ENCODE data around the gene ZNF200. TPM values are rescaled to one million over a fixed set of nuclear protein-coding genes. Genes with fewer than 3 reads are reported as not detected.
"Not testable (repeated sequence)": the region's sequence is repeated elsewhere in the genome, so short reads cannot be mapped to it uniquely, and the experiment has no call there.

ZNF200 gene
- total and polyA plus RNA-seq, 9 donors: 5.3 to 8.4 (median 6.8) TPM

DNA sequence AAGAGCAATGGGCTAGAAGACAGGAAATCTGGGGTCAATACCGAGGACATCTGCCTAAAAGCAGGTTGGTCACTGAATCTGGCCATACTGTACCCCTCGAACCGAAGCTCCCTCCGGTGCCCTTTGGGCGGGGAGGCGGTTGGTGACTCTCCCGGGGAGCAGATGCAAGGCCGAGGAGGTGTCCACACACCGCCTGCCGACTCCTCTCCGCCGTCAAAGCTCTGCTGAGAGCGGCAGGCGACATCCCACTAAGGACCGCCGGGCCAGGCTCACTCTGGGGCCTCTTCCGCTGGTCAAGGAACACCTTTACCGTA, 458 bp downstream of the ZNF200 start:
- Histone ChIP-seq H3K27ac (ENCODE audit: low read length) (peak overlapping the region; percentile 98), H3K36me3 (ENCODE audit: control insufficient read depth, insufficient read depth, low read length) (peaks cover 38% of the 10 kb centered on the region), H3K4me1 (ENCODE audit: control insufficient read depth, insufficient read depth, low read length) (peaks cover 9% of the 10 kb centered on the region), H3K4me3 (ENCODE audit: low read length) (peak overlapping the region; percentile 98), H3K27me3 (ENCODE audit: control insufficient read depth, insufficient read depth, low read length) (no peaks in the 10 kb centered on the region), H3K9me3 (replicated peaks; ENCODE audit: control insufficient read depth, low read depth, low read length) (peaks cover 12% of the 10 kb centered on the region)
- no peak for DNase-seq
- under 1% methylated on average over 17 of the region's 18 CpGs for WGBS (ENCODE audit: insufficient coverage)

- 100% methylated on average over 2 of the region's 10 CpGs for WGBS (ENCODE audit: insufficient coverage)
- Histone ChIP-seq H3K4me3 (ENCODE audit: low read length) (no peak overlapping the region), H3K4me1 (ENCODE audit: control insufficient read depth, insufficient read depth, low read length) (no peaks in the 10 kb centered on the region), H3K9me3 (replicated peaks; ENCODE audit: control insufficient read depth, low read depth, low read length) (peaks cover 62% of the 10 kb centered on the region), H3K36me3 (ENCODE audit: control insufficient read depth, insufficient read depth, low read length) (peaks cover 37% of the 10 kb centered on the region), H3K27ac (ENCODE audit: low read length) (no peak overlapping the region), H3K27me3 (ENCODE audit: control insufficient read depth, insufficient read depth, low read length) (no peaks in the 10 kb centered on the region)
- no peak for DNase-seq
Observed at GRCh38 chr16:3223913-3224515, 10.9 kb downstream of the ZNF200 start.

GRCh38 chr16:3220839-3221238, 14.1 kb downstream of the ZNF200 start:
- Histone ChIP-seq H3K27ac (ENCODE audit: low read length) (no peak overlapping the region), H3K9me3 (replicated peaks; ENCODE audit: control insufficient read depth, low read depth, low read length) (peaks cover 44% of the 10 kb centered on the region), H3K4me3 (ENCODE audit: low read length) (no peak overlapping the region), H3K27me3 (ENCODE audit: control insufficient read depth, insufficient read depth, low read length) (no peaks in the 10 kb centered on the region), H3K4me1 (ENCODE audit: control insufficient read depth, insufficient read depth, low read length) (no peaks in the 10 kb centered on the region), H3K36me3 (ENCODE audit: control insufficient read depth, insufficient read depth, low read length) (peaks cover 27% of the 10 kb centered on the region)
- DNase-seq: no peak
- WGBS (ENCODE audit: insufficient coverage): 83% methylated on average over 5 of the region's 10 CpGs

GRCh38 chr16:3216263-3216640, 18.7 kb downstream of the ZNF200 start:
- no peaks in the 10 kb centered on the region for H3K36me3 ChIP-seq (ENCODE audit: control insufficient read depth, insufficient read depth, low read length)
- 80% methylated on average over 2 of the region's 3 CpGs for WGBS (ENCODE audit: insufficient coverage)
- H3K27ac ChIP-seq (ENCODE audit: low read length): no peak overlapping the region
- peaks cover 5% of the 10 kb centered on the region for H3K9me3 ChIP-seq (replicated peaks; ENCODE audit: control insufficient read depth, low read depth, low read length)
- H3K27me3 ChIP-seq (ENCODE audit: control insufficient read depth, insufficient read depth, low read length): no peaks in the 10 kb centered on the region
- no peak for DNase-seq
- no peak overlapping the region for H3K4me3 ChIP-seq (ENCODE audit: low read length)
- H3K4me1 ChIP-seq (ENCODE audit: control insufficient read depth, insufficient read depth, low read length): no peaks in the 10 kb centered on the region

- no peaks in the 10 kb centered on the region for H3K4me1 ChIP-seq (ENCODE audit: control insufficient read depth, insufficient read depth, low read length)
- no peak for DNase-seq
- H3K27ac ChIP-seq (ENCODE audit: low read length): no peak overlapping the region
- no peaks in the 10 kb centered on the region for H3K36me3 ChIP-seq (ENCODE audit: control insufficient read depth, insufficient read depth, low read length)
- no peak overlapping the region for H3K4me3 ChIP-seq (ENCODE audit: low read length)
- H3K27me3 ChIP-seq (ENCODE audit: control insufficient read depth, insufficient read depth, low read length): no peaks in the 10 kb centered on the region
- H3K9me3 ChIP-seq (replicated peaks; ENCODE audit: control insufficient read depth, low read depth, low read length): no peaks in the 10 kb centered on the region
- WGBS (ENCODE audit: insufficient coverage): 76% methylated on average over 11 of the region's 11 CpGs
Observed at GRCh38 chr16:3215601-3216262, 19.2 kb downstream of the ZNF200 start.

DNA sequence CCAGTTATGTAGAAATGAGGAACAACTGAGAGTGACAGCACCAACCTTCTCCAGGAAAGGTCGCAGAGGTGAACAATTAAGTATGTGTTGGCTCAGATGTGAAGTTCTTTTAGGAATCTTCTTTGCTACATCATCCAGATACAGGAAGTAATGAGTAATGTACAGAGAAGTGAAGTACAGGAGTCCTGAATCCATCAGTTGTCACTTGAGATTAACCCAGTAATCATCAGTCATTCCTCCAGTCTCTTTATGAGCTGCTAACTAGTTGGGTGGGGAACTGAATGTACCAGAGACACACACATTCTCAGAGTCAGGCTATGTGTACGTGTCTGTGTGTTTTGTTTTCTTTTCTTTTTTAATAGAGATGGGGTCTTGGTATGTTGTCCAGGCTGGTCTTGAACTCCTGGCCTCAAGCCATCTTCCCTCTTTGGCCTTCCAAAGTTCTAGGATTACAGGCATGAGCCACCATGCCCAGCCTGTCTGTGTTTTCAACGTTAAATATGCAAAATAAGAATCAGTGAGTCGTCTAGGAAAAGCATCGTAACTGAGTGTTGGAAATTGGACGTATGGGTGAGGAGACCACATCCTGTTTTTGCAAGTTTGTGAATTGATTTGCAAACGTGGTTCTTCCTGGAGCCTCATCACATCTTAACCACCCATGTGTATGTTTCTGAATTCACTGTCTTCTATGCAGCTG, 19.9 kb downstream of the ZNF200 start:
- WGBS (ENCODE audit: insufficient coverage): 58% methylated on average over 3 of the region's 7 CpGs
- no peak for DNase-seq
- Histone ChIP-seq H3K27ac (ENCODE audit: low read length) (no peak overlapping the region), H3K9me3 (replicated peaks; ENCODE audit: control insufficient read depth, low read depth, low read length) (no peaks in the 10 kb centered on the region), H3K36me3 (ENCODE audit: control insufficient read depth, insufficient read depth, low read length) (no peaks in the 10 kb centered on the region), H3K4me1 (ENCODE audit: control insufficient read depth, insufficient read depth, low read length) (no peaks in the 10 kb centered on the region), H3K4me3 (ENCODE audit: low read length) (no peak overlapping the region), H3K27me3 (ENCODE audit: control insufficient read depth, insufficient read depth, low read length) (no peaks in the 10 kb centered on the region)

DNA sequence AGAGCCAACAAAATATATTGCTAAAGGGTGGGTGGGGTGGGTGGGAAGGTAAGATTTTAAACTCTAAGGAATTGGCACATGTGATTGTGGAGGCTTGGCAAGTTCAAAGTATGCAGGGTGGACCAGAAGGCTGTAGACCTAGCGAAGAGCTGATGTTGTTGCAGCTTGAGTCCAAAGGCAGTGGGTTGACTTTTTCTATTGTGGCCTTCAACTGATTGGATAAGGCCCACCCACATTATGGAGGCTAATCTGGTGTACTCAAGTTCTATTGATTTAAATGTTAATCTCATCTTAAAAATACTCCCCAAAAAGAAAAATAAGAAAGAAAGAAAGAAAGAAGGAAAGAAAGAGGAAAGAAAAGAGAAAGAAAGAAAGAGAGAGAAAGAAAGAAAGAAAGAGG, 22.4 kb downstream of the ZNF200 start:
- no peak overlapping the region for H3K4me3 ChIP-seq (ENCODE audit: low read length)
- no peak overlapping the region for H3K27ac ChIP-seq (ENCODE audit: low read length)
- no peaks in the 10 kb centered on the region for H3K27me3 ChIP-seq (ENCODE audit: control insufficient read depth, insufficient read depth, low read length)
- no peak for DNase-seq
- H3K9me3 ChIP-seq (replicated peaks; ENCODE audit: control insufficient read depth, low read depth, low read length): peaks cover 2% of the 10 kb centered on the region
- H3K36me3 ChIP-seq (ENCODE audit: control insufficient read depth, insufficient read depth, low read length): no peaks in the 10 kb centered on the region
- H3K4me1 ChIP-seq (ENCODE audit: control insufficient read depth, insufficient read depth, low read length): no peaks in the 10 kb centered on the region
- no CpG with 5 or more reads among the region's 1 CpG for WGBS (ENCODE audit: insufficient coverage)

- Histone ChIP-seq H3K9me3 (replicated peaks; ENCODE audit: control insufficient read depth, low read depth, low read length) (peaks cover 4% of the 10 kb centered on the region), H3K36me3 (ENCODE audit: control insufficient read depth, insufficient read depth, low read length) (no peaks in the 10 kb centered on the region), H3K27me3 (ENCODE audit: control insufficient read depth, insufficient read depth, low read length) (no peaks in the 10 kb centered on the region), H3K4me3 (ENCODE audit: low read length) (no peak overlapping the region), H3K4me1 (ENCODE audit: control insufficient read depth, insufficient read depth, low read length) (no peaks in the 10 kb centered on the region), H3K27ac (ENCODE audit: low read length) (no peak overlapping the region)
- WGBS (ENCODE audit: insufficient coverage): 71% methylated on average over 3 of the region's 3 CpGs
- no peak for DNase-seq
Observed at GRCh38 chr16:3212006-3212405, 23.0 kb downstream of the ZNF200 start.

- no peaks in the 10 kb centered on the region for H3K27me3 ChIP-seq (ENCODE audit: control insufficient read depth, insufficient read depth, low read length)
- no peaks in the 10 kb centered on the region for H3K4me1 ChIP-seq (ENCODE audit: control insufficient read depth, insufficient read depth, low read length)
- DNase-seq: no peak
- 63% methylated on average over 13 of the region's 19 CpGs for WGBS (ENCODE audit: insufficient coverage)
- peaks cover 12% of the 10 kb centered on the region for H3K9me3 ChIP-seq (replicated peaks; ENCODE audit: control insufficient read depth, low read depth, low read length)
- H3K27ac ChIP-seq (ENCODE audit: low read length): no peak overlapping the region
- H3K36me3 ChIP-seq (ENCODE audit: control insufficient read depth, insufficient read depth, low read length): no peaks in the 10 kb centered on the region
- H3K4me3 ChIP-seq (ENCODE audit: low read length): no peak overlapping the region
Observed at GRCh38 chr16:3207086-3207953, 27.6 kb downstream of the ZNF200 start.

DNA sequence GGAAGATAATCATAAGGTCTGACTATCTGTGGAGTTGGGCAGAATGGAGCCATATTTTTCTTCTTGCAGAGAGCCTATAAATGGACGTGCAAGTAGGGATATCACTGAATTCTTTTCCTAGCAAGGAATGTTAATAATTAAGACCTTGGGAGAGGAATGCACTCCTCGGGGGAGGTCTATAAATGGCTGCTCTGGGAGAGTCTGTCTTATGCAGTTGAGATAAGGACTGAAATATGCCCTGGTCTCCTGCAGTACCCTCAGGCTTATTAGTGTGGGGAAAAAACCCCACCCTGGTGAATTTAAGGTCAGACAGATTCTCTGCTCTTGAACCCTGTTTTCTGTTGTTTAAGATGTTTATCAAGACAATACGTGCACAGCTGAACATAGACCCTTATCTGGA, 29.0 kb downstream of the ZNF200 start:
- H3K27me3 ChIP-seq (ENCODE audit: control insufficient read depth, insufficient read depth, low read length); DNase-seq; H3K36me3 ChIP-seq (ENCODE audit: control insufficient read depth, insufficient read depth, low read length); H3K27ac ChIP-seq (ENCODE audit: low read length); H3K4me1 ChIP-seq (ENCODE audit: control insufficient read depth, insufficient read depth, low read length); H3K4me3 ChIP-seq (ENCODE audit: low read length): not testable (repeated sequence)
- WGBS (ENCODE audit: insufficient coverage): no CpG with 5 or more reads among the region's 3 CpGs
- peaks cover 12% of the 10 kb centered on the region for H3K9me3 ChIP-seq (replicated peaks; ENCODE audit: control insufficient read depth, low read depth, low read length)

Data from muscle of leg (tissue), 11 donors.